Activated T-cell treated with anti-CD3 and anti-CD28 coated beads for 24 hours (primary cell): ENCODE results near the gene CFDP1.

ENCODE experiments used
- DNase-seq: peaks from one replicate; pipeline ENCODE4 v3.0.0-alpha.2; 2020; ENCODE audit warnings: low read depth

CFDP1 gene

DNA sequence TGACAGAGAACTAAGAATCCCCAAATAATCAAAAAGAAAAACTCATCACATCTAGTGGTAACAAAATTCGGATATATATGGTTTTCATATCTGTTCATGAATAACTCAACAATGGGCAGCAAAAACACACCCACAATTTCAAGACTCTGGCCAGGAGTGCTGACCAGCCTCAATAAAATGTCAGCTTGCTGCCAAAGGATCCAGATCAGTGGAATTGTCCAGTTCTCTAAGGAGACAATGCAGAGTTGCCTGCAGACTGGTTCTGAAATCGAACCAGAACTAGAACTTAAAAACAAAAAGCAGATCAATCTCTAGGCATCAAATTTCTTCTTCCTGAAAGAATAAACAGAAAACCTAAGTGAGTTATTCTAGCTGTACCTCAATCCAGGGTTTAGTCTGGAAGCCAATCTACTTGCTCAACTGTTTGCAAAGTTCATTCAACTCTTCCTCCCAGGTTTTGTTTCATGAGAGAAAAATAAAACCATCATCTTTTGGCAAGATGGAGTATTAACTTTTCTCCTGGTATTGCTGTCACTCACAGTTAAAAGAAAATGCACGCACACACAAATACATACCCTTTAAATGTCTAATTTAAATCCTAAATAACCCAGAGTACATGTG, 61.0 kb downstream of the CFDP1 start:
- DNase-seq = no peak

DNA sequence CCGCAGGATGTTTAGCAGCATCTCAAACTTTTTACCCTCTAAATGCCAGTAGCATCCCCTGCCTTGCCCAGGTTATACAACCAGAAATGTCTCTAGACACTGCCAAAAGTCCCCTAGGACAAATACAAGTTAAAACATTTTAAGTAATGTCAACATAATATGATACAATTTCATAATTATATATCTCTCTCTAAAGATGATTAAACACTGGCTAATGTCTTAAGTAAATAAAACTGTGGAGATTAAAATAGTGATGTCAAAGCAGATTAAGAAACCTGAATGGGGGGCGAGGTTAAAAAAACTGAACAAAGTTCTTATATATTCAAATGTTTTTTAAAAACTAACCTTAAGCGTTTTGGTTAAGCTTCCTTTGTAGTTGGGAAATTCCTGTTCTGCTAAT, 62.1 kb downstream of the CFDP1 start:
- DNase-seq = no peak

DNA sequence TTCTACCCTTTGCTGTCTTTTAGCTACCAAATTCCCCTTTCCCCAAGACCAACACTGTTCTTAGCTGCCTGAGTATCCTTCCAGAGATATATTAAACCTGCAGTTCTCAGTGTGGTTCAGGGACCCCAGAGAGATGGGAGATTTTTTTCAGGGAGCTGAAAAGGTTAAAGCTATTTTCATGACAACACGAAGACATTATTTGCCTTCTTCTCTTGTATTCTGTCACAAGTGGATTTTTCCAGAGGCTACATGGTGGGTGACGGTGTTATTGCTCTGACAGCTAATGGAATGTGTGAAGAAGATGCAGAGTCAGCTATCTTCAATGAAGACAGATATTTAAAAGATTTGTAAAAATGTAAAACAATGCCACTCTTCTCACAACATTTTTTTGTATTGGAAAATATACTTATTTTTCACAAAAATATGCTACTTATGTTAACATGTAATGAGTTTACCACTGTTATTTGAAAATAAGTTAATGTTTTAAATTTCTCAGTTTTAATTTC, 69.0 kb downstream of the CFDP1 start:
- DNase-seq = no peak

DNA sequence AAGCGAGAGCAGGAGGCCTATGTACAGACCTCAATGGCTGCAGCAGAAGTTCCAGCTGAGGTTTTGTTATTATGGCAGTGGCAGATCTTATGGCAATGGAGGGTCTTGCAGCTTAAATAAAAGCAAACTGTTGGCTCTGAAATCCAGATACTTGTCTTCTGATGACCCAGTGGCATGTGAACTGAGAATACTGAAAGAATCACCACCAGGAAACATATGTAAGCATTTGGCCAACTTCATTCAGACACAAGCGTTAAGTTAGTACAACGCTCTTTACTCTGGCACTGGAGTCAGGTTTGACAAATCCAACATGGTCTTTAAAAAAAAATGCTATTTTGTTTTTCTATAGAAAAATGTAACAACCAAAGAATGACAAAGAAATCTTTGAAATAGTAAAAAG, 70.5 kb downstream of the CFDP1 start:
- DNase-seq = no peak

DNA sequence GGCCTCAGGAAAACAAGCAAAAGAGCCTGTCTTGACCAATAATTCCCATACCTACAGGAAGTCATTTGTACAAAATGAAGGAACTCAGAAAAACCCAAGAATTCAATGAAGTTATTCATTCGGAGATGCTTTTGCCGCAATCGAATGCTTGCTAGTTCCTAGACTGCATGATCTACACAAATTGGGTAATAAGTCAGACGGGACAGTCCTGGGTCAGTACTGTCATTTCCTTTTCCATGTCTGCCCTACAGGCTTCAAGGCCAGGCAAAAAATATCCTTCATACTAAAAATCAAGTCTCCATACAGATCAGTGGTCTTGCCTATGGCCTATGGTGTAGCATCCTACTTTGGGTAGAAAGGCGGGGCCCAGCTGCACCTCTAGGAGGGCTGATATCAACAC, 71.4 kb downstream of the CFDP1 start:
- no peak for DNase-seq

DNA sequence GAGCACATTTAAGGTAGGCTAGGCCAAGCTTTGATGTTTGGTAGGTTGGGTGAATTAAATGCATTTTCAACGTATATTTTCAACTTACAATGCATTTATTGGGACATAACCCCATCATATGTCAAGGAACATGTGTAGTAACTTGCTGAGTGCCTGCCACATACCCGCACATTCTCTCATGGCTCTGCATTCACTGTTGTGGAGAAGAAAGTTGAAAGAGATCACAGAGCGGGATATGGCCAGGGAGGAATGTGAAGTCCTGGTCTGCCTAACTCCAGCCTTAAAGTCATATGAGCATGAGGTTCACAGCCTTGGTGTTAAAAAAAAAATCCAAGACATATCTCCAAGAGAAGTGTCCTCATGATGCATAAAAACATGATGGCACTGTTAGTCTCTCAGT, 79.1 kb downstream of the CFDP1 start:
- no peak for DNase-seq

DNA sequence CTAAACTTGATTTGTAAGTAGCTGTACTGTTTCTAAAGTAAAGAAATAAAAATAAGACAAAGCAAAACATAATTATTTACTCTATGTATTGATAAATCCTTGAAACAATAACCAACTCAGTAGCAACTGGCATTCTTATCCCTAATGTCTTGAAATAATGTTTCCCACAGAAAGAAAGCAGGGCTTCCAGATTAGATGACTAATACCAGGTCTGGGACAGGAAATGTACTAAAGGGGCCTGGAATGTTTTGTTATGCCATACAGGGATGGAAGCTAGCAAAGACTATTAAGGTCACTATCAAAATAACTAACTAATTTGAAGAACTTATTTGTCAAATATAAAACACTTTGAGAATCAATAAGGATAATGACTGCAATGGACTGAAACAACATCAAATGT, 82.1 kb downstream of the CFDP1 start:
- DNase-seq = no peak

DNA sequence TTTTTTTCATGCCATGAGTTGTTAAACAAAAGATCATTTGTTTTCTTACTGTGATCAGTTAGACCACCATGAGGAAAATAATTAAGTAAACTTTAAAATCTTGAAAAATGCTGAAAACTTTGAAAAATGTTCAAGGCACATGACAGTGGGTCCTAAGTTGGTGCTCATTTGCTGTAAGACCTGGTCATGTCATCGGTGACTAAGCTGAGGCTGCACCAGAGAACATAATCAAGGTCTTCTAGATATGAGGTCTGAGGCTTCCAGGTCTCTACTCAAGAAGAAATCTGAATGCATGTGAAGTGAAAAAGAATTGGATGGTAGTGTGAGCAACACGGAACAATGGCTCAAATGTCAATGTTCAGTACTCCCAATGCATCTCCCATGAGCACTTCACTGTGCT, 87.6 kb downstream of the CFDP1 start:
- DNase-seq = no peak

DNA sequence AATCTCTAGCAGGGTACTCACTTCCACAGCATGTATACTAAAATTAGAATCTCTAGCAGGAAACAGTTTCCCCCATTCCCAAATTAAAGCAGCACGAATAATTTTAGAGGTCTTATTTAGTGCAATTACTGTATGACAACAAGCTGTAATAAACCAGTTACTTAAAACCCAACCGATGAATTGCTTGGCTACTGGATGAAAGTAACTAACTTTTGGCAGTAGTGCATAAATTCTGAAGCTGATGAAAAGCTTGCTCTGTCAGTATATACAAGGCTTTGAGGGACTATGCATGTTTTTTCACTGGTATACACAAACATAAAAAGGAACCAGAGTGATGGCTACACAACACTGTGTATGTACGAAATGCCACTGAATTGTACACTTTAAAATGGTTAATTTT, 89.4 kb downstream of the CFDP1 start:
- no peak for DNase-seq

DNA sequence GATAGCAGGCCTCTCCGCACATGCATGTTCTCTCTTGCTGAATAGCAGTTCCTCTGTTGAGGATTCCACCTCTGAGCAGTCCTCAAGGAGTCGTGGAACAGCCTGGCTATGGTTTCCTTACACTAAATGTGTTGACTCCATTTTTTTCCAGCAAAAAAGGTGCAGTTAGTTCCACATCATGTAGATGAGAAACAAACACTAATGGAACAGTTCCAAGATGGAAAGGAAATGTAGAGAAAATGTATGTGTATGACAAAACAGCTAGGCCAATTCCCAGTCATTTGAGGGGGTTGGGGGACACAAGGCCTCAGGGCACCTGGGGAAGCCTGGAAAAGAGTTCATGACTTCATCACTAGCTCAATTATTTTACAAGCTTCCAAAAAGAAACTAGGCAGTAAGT, 90.0 kb downstream of the CFDP1 start:
- DNase-seq = no peak

DNA sequence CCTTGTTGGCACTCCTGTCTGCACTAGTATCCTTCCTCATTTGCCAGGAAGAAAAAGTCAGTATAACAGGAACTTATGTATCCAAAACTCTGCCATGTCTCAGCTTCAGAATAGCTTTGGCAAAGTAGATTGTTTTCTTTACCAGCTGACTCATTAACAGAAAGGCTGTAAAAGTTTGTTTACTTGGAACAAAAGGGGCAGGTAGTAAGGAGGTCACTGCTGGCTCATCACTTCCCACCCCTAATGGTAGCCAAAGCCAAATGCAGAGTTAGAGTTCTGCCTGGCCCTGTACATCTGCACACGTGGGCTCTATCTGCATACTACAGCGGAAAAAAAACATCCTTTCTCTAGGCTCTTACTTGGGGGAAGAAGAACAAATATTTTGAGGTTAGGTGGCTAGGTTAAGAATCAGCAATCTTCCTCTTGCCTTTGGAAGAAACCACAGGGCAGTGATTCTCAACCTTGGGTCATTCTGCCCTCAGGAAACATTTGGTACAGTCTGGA, 90.9 kb downstream of the CFDP1 start:
- DNase-seq = no peak

DNA sequence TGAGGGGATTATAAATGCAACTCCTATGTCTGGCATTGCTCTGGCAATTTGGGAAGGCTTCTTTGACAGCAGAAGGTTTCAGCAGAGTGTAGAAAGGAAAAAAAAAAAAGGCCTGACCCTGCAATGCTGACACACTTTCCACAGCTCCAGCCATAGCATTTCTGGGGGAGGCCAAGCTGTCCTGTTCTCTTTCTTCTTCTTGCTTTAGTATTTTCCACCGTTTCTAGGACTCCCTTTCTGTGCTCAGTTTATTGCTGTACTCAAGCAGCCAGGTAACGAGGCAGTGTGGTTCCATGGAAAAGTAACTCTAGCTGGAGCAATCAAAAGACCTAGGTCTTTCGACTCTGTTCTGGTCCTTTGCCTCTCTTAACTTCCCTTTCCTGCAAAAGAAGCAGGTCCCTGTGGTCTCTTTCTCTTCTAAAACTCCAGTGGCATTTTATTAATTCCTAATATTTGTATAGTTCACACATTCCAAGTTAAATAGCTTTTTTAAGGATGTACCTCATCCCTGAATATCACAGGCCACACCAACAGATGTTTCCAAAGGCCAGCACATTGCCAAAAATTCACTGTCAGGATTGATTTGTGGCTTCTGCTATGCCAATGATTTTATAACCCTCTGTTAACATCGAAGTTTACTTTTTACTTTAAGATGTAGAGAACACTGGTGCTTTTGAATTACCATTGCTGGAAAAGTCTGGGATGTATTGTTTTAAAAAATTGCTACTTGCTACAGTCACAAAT, 91.6 kb downstream of the CFDP1 start:
- DNase-seq = no peak

DNA sequence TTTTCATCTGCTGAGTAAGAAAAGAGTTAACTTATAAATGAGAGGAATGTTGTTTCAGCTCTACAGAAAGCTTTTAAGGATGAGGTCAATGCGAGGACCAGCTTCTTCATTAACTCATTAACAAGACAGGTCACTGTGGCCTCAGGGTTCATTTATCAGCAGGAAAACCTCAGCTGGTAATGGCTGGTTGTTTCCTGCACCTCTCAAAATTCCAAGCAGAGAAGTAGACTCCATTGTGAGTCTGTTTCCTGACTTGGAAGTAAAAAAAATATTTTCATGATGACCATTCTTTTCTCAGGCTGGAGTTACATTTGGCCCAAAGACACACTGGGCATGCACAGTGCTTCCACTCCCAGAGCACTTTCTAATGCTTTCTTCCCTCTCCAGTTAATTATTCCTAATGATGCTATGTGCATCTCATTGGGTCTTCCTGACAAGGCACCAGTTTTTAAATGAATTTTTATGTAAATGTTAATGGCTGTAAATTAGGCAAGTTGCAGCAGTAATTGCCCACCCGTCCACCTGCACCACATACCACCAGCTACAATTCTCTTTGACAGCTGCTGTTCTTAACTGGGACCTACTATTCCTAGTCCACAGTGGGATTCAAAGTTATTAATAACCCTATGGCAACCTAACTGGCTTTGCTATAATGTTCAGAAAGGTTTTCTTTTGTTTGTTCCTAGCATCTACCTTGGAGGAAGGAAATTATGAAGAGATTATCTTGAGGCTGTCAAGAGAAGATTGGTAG, 92.4 kb downstream of the CFDP1 start:
- no peak for DNase-seq

DNA sequence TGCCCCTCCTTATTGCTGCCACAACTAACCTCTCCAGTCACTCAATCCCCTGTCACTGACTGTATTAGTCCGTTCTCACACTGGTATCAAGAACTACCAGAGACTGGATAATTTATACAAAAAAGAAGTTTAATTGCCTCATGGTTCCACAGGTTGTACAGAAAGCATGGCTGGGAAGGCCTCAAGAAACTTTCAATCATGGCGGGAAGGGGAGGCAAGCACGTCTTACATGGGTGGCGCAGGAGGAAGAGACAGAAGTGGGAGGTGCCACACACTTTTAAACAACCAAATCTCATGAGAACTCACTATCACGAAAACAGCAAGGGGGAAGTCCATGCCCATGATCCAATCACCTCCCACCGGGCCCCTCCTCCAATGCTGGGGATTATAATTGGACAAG, 95.9 kb downstream of the CFDP1 start:
- no peak for DNase-seq

DNA sequence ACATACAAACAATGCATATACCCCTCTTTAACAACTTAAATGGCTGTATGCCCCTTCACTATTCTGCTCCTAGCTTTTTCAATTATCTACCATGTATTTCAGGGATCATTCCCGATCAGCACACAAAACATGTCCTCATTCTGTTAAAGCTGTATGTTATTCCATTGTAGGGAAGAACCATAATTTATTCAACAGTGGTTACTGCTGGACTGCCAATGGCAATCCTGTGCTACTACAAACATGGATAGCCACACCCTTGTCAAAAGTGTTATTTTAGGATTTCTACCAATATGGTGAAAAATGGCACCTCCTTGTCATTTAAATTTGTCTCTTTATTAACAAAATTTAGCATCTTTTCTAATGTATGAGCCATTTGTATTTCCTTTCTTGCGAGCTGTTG, 96.8 kb downstream of the CFDP1 start:
- no peak for DNase-seq

DNA sequence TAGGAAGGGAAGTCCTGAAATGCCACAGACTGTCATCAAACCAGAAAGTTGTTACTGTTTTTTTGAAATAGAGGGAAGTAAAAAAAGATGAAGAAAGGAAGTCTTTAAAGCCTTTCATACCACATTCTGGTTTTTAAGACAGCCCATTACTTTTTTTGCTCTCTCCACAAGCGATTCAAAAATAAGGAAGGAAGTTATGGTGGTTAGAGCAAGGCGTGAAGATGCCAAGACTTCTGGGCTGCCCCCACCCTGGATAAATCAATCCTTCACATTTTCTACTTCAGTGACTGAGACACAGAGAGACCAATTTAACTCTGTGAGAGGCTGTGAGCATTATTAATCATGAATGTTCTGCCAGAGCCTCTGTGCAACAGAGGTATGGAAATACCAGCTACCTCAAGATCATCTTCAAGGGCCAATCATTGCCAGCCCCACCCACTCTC, 99.6 kb downstream of the CFDP1 start:
- DNase-seq = no peak

DNA sequence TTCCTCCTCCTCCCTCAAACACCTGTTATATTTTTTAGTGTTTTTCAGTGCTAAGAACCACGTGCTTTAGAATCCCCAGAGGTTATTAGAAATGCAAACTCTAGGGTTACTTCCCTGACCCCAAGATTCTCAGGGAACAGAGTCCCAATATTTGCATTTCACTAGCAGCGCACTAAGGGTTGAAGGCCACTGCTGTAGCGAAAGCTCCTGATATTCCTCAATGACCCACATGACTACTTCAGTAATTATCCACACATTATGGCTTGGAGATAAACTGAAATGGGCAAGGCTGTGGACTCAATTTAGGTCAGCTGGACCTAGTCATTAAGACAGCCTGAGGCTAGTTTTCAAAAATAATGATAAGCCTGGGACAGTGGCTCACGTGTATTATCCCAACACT, 103.4 kb downstream of the CFDP1 start:
- DNase-seq = no peak

DNA sequence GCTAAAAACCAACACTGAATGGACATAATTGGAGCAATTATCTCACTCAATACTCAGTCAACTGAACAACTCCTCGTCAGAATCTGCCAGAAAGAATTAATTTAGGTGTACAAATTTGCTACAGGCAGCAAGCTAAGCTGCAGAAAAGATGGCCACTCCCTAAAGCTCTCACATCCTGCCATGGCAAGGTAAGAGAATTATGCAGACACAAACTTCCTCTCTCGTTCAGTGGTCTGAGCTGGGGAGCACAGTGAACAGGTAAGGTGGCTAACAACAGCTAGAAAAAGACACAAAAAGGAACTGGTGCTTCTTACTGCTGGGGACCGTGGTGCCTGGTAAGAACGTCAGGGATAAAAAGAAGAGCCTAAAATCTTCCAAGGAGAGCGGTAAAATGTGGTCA, 107.0 kb downstream of the CFDP1 start:
- DNase-seq = no peak

DNA sequence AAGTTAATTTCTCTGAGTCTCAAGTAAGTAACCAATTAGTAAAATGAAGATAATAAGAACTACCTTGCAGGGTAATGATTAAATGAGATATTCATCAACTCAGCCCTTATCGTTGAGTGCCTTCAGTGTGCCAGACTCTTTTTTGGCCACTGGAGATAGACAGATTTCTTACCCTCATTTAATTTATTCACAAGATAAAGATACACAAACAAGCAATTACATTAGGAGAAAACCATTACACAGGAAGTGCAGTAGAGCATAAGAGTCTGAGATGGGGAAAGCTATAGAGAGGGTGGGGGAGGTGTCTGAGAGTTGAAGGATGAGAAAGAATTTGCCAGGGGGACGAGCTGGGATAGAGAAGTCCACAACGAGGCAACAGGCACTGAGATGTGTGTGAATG, 109.4 kb downstream of the CFDP1 start:
- DNase-seq = no peak

DNA sequence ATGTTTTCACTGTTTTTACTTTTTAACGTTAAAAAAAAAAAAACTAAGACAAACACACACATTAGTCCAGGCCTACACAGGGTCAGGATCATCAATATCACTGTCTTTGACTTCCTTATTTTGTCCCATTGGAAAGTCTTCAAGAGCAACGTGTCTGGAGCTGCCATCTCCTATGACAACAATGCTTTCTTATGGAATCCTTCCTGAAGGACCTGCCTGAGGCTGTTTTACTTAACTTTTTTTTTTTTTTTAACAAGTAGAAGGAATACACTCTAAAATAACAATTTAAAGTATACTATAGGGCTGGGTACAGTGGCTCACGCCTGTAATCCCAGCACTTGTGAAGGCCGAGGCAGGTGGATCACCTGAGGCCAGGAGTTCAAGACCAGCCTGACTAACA, 110.1 kb downstream of the CFDP1 start:
- no peak for DNase-seq

DNA sequence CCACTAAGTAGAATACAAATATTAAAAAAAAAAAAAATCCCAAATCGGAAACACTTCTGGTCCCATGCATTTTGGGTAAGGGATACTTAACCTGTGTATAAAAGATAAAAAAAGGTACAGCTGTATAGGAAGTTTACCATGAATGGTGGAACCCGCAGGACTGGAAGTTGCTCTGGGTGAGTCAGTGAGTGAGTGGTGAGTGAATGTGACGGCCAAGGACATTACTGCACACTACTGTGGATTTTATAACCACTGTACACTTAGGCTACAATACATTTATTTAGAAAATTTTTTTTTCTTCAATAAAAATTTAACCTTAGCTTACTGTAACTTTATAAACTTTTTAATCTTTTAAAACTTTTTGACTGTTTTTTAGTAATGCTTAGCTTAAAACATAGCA, 110.6 kb downstream of the CFDP1 start:
- DNase-seq = no peak

DNA sequence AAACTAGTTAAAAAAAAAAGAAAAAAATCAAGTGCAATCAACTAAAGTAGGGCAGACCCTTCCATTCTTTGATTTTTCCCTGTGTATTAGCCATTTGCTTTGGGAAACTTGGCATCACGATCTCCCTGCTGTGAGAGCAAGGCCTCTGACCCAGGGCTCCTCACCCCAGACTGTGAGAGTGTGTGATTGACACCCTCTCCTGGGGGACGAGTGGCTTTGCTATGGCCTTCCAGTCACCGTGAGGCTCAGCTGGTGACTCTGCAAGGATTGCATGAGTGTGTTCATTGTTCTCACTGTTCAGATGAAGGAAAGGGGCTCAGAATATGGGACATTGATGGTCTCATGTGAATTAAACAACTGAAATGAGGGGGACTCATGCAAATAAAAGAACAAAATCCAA, 112.9 kb downstream of the CFDP1 start:
- DNase-seq = no peak
